Measurements from ENCODE around the gene CALB2.
A peak's percentile ranks its signal among the peaks of the same experiment; 100 is the strongest.

The CALB2 gene

DNA sequence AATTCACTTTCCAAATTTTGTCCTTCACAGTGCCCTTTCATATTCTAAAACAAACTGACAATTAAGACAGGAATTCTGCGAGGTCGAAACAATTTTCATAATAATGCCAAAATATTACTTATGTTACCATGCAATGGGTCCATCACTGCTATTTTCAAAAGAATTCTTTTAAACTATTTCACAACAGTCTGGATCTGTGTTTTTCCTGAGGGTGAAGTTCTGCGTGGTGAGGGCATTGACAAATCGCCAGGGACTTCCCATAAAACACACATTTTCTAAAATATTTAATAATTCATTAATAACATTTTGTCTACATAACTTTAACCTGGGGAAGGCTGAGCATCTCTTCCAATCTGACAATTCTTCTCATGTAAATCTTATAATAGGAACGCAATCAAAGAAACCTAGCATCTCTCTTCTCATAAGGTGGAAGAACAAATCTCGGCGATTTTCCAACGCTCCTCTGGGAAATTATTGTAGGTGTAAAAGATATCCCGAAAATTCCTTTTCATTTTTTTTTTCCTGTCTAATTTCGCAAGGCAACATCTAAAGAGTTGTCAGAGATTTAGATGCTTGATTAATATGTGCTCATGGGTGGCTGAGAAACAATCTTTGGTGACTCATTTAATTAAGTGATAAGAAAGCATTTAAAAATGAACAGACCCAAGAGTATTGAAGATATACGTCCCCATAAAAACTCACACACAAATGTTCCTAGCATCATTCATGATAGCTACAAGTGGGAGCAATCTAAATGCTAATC, 41.5 kb downstream of the CALB2 start:
- DNase-seq: no peak

DNA sequence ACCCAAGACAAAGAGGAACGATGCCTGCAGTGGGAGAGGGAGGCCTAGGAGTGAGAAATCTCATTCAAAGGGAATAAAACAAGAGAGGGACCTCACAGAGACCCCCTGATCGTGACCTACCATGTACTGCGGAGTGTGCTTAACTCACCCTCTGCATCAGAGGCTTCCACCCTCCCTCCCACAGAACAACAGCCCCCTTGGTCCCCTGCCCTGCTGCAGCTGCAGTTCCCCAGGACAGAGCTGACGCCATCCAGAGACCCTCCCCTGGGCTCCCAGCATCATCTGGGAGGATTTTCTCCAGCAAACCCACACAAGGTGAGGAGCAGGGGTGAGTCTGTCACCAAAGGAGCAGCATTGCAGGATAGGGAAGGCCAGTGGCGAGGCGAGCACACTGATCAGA, 43.5 kb downstream of the CALB2 start:
- DNase-seq: no peak

DNA sequence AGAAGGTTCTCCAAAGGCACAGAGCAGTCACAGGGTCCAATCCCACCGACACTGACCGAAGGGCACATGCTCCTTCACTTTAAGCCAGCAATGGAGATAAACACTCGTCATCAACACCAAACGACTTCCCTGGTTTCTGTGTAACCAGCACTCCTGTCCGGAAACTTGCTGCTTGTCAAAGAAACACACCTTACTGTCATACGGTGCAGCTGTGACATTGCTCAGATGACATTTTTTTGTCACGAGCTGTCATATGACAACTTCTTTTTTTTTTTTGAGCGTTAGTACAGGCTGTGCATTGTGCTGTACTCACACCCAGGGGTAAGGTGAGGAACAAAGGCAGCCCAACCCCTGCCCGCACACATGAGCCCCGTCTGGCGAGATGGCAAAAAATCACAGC, 44.2 kb downstream of the CALB2 start:
- DNase-seq: no peak

DNA sequence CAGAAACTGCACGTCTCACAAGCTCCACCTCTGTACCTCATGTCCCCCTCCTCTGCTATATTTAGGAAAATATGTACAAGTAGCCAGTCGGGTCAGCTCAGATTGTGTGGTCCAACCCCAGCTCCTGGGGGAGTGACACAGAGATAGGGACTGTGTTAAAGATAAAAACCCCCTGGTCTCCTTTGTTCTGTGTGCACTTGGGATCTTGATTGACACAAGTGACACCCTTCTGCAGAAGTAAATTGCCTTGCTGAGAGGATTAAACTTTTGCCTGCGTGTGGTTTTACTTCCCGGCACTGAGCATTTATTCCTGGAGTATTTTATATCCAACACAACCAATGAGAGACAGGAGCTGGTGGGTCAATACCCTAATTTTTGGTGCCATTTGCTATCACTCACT, 45.8 kb downstream of the CALB2 start:
- DNase-seq: no peak

DNA sequence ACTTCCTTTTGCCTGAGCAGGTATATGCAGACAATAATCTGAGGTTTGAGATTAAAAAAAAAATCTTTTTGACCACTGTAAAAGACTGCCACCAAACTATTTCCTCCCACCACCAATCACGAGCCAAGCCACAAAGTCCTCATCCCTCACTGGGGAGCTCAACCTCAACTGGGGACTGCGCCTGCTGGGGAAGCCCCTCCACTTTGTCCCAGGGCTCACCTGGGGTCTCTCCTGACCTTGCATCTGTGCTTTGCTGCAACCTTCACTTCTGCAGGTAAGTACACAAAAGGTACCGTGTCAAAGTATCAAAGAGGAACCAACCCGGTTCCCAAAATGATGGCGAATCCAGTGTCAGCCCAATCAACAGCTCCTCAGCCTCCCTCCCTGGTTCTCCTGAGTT, 47.8 kb downstream of the CALB2 start:
- no peak for DNase-seq

DNA sequence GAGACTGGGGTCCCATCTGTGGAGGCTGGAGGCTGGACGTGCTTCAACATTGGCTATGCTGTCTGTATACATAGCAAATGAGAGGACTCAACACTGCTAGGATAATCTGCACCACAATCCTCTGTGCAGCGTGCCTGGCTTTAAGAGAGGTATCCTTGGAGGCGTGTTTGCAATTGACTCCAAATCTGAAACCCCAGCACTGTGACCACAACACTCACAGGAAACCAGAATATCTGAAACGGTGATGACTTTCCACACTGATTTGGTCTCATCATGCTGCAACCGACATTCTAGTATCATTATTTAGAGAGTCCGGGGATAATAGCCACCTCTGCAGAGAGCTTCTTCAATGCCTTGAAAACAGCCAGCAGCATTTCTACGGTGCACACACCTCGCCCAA, 48.2 kb downstream of the CALB2 start:
- no peak for DNase-seq

DNA sequence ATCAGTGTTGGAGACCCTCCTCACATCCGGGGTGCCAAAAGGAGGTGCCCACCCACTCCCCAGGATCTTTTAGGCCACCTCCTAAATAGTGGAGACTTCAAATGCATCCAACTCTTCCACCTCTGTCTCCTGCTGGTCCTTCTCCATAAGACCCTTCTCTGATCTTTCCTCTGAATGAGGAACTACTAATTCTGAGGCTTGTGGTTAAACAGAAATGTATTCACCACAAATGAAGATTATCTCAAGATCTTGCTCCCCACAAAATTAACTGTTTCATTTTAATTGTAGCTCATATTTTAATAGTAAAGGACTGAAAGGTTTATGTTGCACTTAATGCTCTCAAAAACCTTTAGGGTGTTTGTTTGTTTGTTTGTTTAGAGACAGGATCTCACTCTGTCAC, 49.2 kb downstream of the CALB2 start:
- no peak for DNase-seq

DNA sequence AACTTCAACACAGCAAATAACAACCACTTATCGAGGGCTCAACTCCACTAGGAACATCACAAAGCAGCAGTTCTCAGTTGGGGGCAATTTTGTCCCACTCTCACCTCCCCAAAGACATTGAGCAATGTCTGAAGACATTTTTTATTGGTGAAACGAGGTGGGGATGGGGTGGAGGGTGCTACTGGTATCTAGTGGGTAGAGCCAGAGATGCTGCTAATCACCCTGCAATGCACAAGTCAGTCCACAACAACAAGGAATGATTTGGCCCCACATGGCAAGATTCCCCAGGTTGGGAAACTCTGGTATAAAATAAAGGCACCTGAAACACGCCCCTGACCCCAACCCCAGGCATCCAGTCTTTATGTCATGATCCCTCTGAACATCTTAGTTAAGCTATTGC, 50.0 kb downstream of the CALB2 start:
- no peak for DNase-seq

DNA sequence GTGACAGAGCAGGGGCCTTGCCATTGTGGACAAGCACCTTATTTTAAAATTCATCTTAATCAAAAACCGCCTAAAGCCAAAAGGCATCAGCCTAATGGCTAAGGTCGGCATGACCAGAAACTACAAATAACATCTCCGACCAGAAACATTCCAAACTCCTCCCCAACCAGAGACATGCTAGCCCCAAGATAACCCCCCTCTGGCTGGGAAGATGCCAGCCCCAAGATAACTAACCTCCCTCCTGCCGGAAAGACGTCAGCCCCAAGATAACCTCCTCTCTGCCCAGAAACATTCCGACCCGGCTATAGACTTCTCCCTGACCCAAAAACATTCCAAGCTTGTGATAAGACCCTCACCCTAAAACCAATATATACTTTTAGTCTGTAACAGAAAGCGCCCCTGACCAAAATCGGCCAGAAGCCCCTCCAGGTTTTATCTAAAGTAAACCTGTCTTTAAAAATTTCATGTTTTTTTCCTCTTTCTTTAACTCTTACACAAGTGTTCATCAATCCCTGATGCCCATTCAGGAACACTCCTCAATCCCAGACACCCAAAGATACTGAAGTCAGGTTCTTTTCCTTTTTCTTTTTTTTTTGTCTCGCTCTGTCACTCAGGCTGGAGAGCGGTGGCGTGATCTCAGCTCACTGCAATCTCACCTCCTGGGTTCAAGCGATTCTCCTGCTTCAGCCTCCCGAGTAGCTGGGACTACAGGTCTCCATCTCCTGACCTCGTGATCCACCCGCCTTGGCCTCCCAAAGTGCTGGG, 50.7 kb downstream of the CALB2 start:
- no peak for DNase-seq

DNA sequence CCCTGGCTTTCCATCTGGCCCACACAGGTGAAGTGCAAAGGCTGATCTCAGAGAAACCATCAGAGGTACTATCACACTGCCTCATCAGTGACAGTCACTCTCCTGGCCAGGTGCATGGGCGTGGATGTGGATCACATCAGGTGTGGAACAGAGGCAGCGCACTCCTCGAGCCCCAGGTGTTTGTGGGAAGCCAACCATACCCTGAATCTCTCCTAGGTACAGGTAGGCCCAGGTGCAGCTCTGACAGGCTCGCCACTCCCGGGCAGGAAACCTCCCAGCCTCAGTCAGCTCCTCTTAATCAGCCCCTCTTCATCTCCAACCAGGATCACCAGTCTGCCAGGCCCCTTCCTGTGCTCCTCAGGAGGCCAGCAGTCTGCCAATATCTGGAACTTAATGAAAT, 51.6 kb downstream of the CALB2 start:
- DNase-seq: no peak

DNA sequence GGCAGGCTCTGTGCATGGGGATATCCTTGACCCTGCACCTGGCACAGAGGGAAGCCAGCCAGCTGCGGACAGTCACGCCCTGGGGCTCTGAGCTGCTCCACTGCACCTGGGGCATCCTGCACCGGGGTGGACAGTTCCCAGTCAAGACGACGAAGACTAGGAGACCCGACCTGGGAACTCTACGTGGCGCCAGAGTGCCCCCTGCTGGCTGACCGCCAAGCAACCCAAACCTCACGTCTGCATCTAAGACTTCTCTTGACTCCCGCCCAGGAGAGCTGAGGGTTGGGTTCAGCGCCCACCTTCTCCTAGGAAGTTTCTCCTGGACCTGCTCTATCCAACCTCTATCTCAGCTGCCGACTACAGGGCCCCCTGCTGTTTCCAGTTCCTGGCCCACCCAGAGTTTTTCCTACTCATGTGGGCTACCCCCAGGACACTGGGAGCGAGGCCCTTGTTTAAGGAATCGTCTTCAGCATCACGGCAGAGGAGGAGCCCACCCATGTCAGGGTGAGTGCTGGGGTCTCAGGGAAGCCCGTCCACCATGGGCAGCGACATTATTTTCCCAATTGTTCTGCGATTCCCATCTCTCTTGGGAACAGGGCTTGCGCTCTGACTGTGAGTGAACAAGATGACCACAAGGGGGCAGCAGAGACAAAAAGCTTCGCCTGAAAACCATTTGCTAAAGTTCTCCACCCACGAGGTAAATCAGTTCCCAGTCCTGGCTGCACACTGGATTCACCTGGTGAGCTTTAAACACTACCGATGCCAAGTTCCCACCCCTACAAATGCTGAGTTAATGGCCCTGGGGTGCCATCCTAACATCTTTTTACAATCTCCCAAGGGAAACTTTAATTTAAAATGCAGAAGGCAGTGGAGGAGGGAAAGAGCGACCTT, 54.0 kb downstream of the CALB2 start:
- peak; percentile 39 for DNase-seq

DNA sequence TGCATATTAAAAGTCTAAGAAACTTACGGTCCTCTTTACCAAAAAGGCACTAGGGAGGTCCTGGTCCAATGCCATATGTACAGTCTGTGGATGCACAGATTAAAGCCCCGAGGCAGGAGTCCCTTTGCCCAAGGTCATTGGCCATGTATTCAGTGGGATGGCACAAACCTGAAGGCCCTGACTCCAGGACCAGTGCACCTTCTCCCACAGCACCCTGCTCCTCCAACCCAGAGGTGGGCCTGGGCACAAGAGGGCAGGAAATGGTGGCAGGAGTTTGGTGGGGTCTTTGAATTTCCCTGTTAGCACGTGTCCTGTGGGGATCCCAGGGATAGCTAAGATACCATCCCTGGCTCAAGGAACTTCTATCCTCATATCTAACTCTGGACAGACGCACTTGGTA, 54.8 kb downstream of the CALB2 start:
- no peak for DNase-seq

DNA sequence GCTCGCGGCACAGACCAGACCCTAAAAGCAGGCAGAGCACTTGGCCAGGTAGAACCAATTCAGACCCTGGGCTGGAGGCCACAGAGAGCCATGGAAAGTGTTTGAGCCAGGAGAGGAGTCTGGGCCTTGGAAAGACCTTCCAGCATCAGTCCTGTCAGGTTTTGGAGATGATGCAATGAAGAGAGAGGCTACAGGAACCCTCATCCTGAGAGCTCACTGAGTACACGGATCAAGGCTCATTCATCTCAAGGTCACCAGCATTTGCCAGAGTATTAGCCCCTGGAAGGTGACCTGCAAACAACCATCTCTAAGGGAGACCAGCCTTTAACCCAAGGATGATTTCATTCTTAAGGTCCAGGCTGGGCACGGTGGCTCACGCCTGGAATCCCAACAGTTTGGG, 55.5 kb downstream of the CALB2 start:
- no peak for DNase-seq

DNA sequence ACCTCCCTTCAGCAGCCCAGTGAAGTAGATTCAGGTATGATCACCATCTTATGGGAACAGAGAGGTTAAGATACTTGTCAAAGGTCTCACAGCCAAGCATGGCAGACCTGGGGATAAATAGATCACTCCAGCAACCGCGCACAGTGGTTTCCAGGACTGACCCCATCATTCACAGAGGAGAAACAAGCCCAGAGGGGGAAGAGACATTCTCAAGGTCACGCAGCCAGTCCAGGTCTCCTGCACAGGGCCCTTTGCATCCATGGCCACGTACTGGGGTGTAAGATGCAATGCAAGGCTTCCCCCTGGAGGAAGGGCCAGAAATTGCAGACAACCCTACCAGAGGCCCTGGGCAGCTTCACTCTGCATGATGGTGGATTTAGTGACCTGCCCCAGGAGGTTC, 63.4 kb downstream of the CALB2 start:
- DNase-seq: no peak

DNA sequence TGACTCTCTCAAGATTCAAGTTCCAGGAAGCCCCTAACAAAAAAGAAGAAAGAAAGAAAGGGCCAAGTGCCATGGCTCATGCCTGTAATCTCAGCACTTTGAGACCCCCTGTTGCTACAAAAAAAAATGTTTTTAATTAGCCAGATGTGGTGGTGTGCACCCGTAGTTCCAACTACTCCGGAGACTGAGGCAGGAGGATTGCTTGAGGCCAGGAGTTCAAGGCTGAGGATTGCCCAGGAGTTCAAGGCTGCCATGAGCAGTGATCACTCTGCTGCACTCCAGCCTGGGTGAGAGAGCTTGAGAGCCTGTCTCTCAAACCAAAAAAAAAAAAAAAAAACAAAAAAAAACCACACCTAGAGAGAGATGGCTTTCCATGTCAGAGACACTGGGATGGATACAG, 64.5 kb downstream of the CALB2 start:
- no peak for DNase-seq

DNA sequence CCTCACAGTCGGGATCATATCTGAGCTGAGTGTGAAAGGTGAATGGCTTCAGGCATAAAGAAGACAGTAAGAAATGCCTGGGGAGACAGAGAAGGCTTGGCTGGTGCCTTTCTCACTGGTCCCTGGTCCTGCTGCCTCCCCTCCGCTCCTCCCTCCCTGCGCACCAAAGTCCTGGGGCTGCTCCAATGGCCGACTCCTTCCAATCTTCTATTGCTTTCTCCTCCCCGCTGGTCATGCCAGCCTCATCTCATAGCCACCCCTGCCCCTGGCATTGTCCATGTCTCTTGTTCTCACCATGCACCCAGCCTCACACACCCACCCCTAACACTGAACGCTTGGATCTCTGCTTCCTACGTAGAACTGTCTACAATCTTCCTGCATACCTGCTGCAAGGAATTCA, 65.3 kb downstream of the CALB2 start:
- no peak for DNase-seq

DNA sequence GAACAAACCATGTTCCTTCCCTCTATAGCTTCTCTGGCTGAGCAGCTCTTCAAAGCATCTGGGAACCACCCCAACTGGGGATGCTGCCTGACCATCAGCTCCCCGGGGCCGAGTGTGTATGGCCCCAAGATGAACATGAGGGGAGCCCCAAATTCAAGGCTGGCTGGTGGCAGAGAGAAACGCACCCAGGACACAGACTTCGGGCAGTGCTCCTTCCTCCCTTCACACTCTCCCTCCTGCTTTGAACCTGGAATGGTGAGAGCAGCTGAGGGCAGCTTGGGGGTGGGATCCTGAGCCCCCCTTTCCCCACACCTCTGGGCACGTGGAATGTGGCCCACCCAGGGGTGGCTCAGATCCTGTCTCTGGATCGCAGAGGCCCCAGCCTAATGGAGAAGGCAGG, 66.1 kb downstream of the CALB2 start:
- no peak for DNase-seq

DNA sequence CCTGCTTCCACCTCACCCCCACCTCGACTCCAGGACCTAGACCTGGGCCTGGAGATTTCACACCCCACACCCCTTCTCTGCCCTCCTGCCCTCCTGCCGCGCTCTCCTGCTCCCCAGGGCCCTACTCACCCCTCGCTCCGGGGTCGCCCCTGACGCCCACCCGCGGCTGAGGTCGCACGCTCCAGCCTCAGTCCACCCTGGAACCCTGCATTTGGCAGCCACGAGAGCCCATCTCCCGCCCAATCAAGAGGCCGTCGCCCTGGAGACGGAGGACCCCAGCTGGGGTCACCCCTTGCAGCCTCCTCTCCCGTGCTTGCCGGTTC, 67.2 kb downstream of the CALB2 start:
- DNase-seq: no peak

DNA sequence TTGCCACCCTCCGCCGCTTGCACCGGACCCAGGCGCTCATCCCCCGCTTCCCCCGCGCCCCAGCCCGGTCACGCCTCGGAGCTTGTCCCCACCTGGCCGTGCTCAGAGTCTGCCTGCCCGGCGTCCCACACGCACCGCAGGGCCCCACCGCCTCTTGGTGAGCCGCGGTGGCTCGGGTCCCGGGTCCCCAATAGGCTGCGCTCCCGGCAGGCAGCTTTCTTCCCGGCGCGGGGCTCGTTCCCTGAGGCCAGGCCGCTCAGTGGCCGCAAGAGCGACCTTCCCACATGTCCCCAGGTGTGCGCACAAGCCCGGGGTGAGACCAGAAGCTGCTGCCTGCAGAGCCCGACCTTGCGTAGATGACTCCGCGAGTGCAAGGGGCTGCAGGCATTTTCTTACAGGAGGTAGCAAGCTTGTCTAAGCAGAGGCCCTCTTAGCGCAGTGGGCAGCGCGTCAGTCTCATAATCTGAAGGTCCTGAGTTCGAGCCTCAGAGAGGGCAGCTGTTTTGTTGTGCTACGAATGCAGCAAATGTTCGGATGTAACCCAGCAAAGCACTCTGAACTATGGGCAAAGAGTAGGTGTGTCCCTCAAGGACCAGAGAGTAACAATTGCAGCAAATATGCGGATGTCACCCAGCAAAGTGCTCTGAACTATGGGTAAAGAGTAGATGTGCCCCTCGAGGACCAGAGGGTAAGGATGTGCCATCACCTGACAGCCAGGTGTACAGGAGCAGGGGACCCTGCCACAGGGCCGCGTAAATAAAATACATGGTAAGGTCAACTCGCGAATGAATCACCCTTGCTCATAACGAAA, 67.8 kb downstream of the CALB2 start:
- DNase-seq: no peak

DNA sequence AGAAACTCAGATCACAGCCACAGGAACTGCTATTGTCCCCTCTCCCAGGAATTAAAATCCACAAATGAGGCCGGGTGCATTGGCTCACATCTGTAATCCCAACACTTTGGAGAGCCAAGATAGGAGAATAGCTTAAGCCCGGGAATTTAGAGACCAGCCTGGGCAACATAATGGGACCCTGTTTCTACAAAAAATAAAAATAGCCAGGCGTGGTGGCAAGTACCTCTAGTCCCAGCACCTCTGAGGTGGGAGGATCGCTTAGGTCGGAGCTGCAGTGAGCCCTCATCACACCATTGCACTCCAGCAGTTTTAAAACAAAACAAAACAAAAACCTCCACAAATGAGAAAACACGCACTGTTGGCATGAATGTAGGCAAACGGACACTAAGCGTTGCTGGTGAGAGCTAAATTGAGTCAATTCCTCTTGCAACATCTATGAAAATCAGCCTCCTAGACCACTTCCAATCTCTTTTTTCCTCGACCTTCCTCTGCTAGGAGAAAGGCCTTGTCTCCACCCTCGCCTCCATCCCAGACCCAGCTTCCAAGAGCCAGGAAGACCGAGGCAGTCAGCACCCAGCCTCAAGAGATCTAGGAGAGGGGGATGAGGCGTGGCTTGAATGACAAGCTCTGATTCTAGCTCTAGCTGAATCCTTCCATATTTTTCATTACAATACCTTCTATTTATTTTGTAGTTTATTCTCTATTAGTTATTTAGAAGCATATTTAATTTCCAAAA, 68.5 kb downstream of the CALB2 start:
- no peak for DNase-seq

DNA sequence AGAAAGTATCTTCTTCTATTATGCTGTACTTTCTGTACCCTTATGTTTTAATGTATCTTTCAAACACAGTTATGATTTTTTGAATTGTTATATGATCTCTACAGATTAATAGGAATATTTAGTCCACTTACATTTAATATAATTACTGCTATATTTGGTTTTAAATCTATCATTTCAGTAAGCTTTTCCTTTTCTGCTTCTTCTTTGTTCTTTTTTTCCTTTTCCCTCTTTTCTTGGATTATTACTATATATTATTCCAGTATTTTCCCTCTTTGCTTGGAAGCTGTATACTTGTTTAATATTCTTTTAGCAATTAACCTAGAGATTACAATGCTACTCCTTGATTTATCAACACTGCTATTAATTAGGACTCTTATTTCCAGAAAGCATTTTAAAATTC, 69.9 kb downstream of the CALB2 start:
- no peak for DNase-seq

DNA sequence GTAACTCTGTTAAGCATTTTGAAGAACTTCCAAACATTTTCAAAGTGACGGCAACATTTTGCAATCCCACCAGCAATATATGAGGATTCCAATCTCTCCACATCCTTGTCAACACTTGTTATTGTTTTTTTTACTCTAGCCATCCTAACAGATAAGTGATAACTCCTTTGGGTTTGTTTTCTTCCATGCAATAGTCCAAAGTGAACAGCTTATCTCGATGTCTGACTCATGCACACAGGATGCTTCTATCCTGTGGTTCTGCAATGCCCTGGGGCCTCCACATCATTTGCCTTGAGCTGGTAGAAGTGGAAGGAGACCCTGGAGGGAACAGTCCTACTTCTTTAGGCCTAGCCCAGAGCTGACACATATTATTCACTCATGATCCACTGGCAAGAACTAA, 70.4 kb downstream of the CALB2 start:
- no peak for DNase-seq

Data from activated effector memory CD4-positive, alpha-beta T cell treated with Interleukin-2 at 50 U/mL for 16 hours (primary cell).